Adrenal gland (tissue), 12 donors: Measurements from ENCODE around the gene ROPN1. TPM values are rescaled to one million over a fixed set of nuclear protein-coding genes. Genes with fewer than 3 reads are reported as not detected.

Experiments used
- DNase-seq, 7 donors: peaks; one replicate each; pipeline ENCODE4 v3.0.0-alpha.2; 2019 to 2020
- H3K27ac ChIP-seq, 5 donors: fragments of 200-600 bp; sonication (generic) in 4 of 5; 1 replicate in 3 of 5; 2 replicates in 2 of 5; pipeline versions ENCODE4 v1.5.1 to v1.8.0; 2016 to 2020; ENCODE audit warnings: mild to moderate bottlenecking in 1 of 5
- H3K27me3 ChIP-seq: fragments of 200-600 bp; 2 replicates; pipeline ENCODE4 v1.8.0; 2021
- H3K36me3 ChIP-seq, 2 donors: fragments of 200-600 bp; replicated peaks in 1 of 2; 1 replicate in 1 of 2; 2 replicates in 1 of 2; pipeline versions ENCODE4 v1.5.1 to v1.8.0; 2018 to 2022
- H3K4me1 ChIP-seq, 2 donors: fragments of 200-600 bp; replicated peaks in 1 of 2; 1 replicate in 1 of 2; 2 replicates in 1 of 2; pipeline versions ENCODE4 v1.5.1 to v1.8.0; 2018 to 2021
- H3K4me3 ChIP-seq, 4 donors: fragments of 200-600 bp; sonication (generic) in 3 of 4; one replicate each; pipeline ENCODE4 v1.5.1; 2016 to 2018
- H3K9me3 ChIP-seq, 3 donors: fragments of 200-600 bp; sonication (generic) in 1 of 3; replicated peaks in 1 of 3; 1 replicate in 2 of 3; 2 replicates in 1 of 3; pipeline versions ENCODE4 v1.5.1 to v1.8.0; 2016 to 2021
- POLR2A ChIP-seq, 2 donors: fragments of 450-650 bp; IDR thresholded peaks; one replicate each; pipeline ENCODE4 v1.6.1; 2017; ENCODE audit warnings: antibody characterized with exemption in 2 of 2, mild to moderate bottlenecking in 2 of 2, moderate library complexity in 1 of 2
- WGBS, 4 donors: extraction: QIAGEN DNeasy Blood & Tissue Kit in 2 of 4; methylation state at CpG; one replicate each; pipeline versions ENCODE4 v1.1.5 to v1.1.7; 2013 to 2017; 5-methylcytosine and 5-hydroxymethylcytosine counted together
- intact Hi-C, 2 donors: fragments of 100-400 bp; cut with DNase I; formaldehyde crosslinking; loops; one replicate each; pipeline versions ENCODE4 v1.14.1 to v1.15.0; 2022 to 2023
- polyA plus RNA-seq, 3 donors: library from polyadenylated mRNA; stranded (reverse); fragments of 200-250 nt in 2 of 3; fragments of 350-450 nt in 1 of 3; fragmentation: Illumina TruSeq in 1 of 3; extraction: RNeasy Lipid Tissue Mini Kit (QIAGEN cat#74804) in 1 of 3; gene quantifications; one replicate each; pipeline ENCODE4 v1.2.3, GENCODE V29; 2013 to 2014
- total RNA-seq, 9 donors: library from RNA; depleted of rRNA in 4 of 9; stranded (reverse); fragments of >200 nt in 4 of 9; fragments of 120-200 nt in 1 of 9; fragmentation: NEBNext Ultra II Directional in 1 of 9; extraction: Animal tissue kit (Norgen Biotek cat#: 25700) in 1 of 9; gene quantifications; one replicate each; pipeline versions ENCODE4 v1.1.0 to v1.2.4, GENCODE V29; 2013 to 2023
- TF ChIP-seq, protein P1 (sequence below), 6 experiments: fragments of 450-650 bp in 4 of 6; fragments of 200-600 bp in 2 of 6; sonication (generic) in 1 of 6; IDR thresholded peaks; 1 replicate in 5 of 6; 2 replicates in 1 of 6; pipeline versions ENCODE4 v1.5.1 to v1.8.0; 2016 to 2021; ENCODE audit warnings: antibody characterized with exemption in 6 of 6, mild to moderate bottlenecking in 2 of 6, moderate library complexity in 1 of 6
- donor health status: healthy with polysubstance abuse.
- donor health status: Bipolar disorder and iron deficiency.
- donor health status: DM: yes; HTN: yes; CAD: no.
- donor health status: DM: no; HTN: no; CAD: no.
- donor health status: DM: no; HTN: no; CAD: no.
- donor health status: DM: yes; HTN: yes; CAD: no.

The ROPN1 gene
- total and polyA plus RNA-seq, 12 donors, result not detected

DNA sequence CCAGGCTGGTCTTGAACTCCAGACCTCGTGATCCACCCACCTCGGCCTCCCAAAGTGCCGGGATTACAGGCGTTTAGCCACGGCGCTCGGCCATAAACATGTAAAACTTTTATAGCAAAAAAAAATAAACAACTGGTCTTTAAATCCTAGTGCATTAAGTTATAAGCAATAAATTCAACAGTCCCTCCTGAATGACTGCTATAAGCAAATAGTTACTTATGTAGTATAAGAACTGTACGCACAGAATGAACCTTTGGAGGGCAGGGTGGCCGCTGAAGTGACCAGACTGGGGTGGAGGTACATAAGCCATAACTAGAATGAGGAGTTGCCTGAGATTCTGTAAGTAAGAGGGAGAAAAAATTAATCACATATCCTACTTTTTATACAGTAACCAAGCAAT lies 43.5 kb downstream of the ROPN1 start:
- Histone ChIP-seq H3K27ac (no peak overlapping the region), H3K4me3 (no peak overlapping the region), H3K36me3 (peaks cover 0 to 16% of the 10 kb centered on the region in 2 donors), H3K27me3 (no peaks in the 10 kb centered on the region), H3K4me1 (no peaks in the 10 kb centered on the region), H3K9me3 (no peaks in the 10 kb centered on the region)
- 97 to 99% (median 97%) methylated on average over 9 of the region's 9 CpGs for WGBS, 4 donors
- no peak for DNase-seq
- TF ChIP-seq, protein P1, sequence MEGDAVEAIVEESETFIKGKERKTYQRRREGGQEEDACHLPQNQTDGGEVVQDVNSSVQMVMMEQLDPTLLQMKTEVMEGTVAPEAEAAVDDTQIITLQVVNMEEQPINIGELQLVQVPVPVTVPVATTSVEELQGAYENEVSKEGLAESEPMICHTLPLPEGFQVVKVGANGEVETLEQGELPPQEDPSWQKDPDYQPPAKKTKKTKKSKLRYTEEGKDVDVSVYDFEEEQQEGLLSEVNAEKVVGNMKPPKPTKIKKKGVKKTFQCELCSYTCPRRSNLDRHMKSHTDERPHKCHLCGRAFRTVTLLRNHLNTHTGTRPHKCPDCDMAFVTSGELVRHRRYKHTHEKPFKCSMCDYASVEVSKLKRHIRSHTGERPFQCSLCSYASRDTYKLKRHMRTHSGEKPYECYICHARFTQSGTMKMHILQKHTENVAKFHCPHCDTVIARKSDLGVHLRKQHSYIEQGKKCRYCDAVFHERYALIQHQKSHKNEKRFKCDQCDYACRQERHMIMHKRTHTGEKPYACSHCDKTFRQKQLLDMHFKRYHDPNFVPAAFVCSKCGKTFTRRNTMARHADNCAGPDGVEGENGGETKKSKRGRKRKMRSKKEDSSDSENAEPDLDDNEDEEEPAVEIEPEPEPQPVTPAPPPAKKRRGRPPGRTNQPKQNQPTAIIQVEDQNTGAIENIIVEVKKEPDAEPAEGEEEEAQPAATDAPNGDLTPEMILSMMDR (IDR thresholded peaks at IDR 0.05), result no peak
- intact Hi-C loops, result no loop called here

- no peak for DNase-seq
- no peaks in the 10 kb centered on the region for H3K27me3 ChIP-seq
- H3K4me1 ChIP-seq, result no peaks in the 10 kb centered on the region
- H3K4me3 ChIP-seq, result no peak overlapping the region
- TF ChIP-seq POLR2A (IDR thresholded peaks at IDR 0.05), result no peak
- TF ChIP-seq, protein P1 (IDR thresholded peaks at IDR 0.05), result no peak
- H3K27ac ChIP-seq, result no peak overlapping the region
- H3K36me3 ChIP-seq, result peaks cover 0 to 11% of the 10 kb centered on the region in 2 donors
- intact Hi-C loops, result no loop called here
- H3K9me3 ChIP-seq, result no peaks in the 10 kb centered on the region
Observed at GRCh38 chr3:123947482-123947881, 44.4 kb downstream of the ROPN1 start.

DNA sequence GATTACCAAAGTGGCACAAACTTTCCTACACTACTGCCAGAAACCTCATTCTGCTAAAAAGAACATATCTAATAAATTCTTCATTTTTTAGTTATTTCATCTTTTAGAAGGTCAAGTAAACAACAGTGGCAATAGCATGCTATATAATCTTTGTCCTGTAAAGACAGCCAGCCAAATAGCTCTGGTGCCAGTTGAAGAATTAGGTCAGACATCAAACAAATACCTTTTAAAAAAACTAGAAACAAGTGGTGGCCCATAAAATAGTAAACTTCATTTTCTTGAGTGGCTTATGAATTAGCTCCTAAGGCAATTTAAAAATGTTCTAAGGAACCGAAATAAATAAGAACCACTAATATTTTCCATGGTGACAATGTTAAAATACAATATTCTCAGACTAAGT lies 50.4 kb downstream of the ROPN1 start:
- Histone ChIP-seq H3K9me3 (no peaks in the 10 kb centered on the region), H3K27me3 (no peaks in the 10 kb centered on the region), H3K36me3 (no peaks in the 10 kb centered on the region), H3K4me1 (no peaks in the 10 kb centered on the region), H3K4me3 (no peak overlapping the region), H3K27ac (no peak overlapping the region)
- TF ChIP-seq POLR2A (IDR thresholded peaks at IDR 0.05), result no peak
- TF ChIP-seq, protein P1 (IDR thresholded peaks at IDR 0.05), result no peak
- 59 to 81% (median 70%) methylated on average over 1 of the region's 1 CpG for WGBS, 4 donors
- no peak for DNase-seq
- intact Hi-C loops, result no loop called here

DNA sequence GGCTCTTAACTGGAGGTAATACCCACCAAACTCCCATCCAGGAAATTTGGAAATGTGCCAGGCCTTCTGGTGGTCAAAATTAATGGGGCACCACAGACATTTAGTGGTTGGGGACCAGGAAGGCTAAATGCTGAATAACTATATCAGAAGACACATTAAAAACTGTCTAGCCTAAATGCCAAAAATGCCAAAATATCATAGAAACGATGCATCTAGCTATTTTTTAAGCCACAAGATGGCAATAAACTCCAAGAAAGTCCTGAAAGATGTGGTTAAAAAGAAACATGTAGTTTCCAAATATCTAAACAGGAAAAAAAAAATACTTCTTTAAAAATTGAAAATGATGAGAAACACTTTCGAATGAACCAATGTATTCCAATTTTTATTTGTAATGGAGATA lies 50.8 kb downstream of the ROPN1 start:
- intact Hi-C loops, result no loop called here
- Histone ChIP-seq H3K27ac (no peak overlapping the region), H3K36me3 (no peaks in the 10 kb centered on the region), H3K9me3 (no peaks in the 10 kb centered on the region), H3K4me3 (no peak overlapping the region), H3K27me3 (no peaks in the 10 kb centered on the region), H3K4me1 (no peaks in the 10 kb centered on the region)
- WGBS, 4 donors, result 42 to 50% (median 43%) methylated on average over 2 of the region's 2 CpGs
- TF ChIP-seq, protein P1 (IDR thresholded peaks at IDR 0.05), result peak in 3 of 6 experiments; percentile 20 to 32 (median 31)
- no peak for TF ChIP-seq POLR2A (IDR thresholded peaks at IDR 0.05)
- DNase-seq, result no peak
